ENCODE data around the gene EPB41.

DNA sequence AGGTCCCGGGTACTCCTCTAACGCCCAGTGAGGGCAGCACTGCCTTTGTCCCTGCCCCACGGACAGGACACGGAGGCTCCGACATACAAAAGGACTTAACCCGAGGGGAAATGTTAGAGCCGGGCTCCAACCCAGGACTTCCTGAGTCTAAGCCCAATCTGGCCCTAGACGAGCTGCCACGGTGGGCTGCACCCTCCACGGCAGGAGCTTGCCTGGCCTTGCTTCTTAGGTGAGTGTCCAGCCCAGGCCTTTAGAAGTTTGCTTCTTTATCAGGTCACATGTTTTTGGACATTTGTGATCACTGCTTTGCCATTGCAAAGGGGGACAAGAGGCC lies 220.3 kb downstream of the EPB41 start:
- TF ChIP-seq, protein P1, sequence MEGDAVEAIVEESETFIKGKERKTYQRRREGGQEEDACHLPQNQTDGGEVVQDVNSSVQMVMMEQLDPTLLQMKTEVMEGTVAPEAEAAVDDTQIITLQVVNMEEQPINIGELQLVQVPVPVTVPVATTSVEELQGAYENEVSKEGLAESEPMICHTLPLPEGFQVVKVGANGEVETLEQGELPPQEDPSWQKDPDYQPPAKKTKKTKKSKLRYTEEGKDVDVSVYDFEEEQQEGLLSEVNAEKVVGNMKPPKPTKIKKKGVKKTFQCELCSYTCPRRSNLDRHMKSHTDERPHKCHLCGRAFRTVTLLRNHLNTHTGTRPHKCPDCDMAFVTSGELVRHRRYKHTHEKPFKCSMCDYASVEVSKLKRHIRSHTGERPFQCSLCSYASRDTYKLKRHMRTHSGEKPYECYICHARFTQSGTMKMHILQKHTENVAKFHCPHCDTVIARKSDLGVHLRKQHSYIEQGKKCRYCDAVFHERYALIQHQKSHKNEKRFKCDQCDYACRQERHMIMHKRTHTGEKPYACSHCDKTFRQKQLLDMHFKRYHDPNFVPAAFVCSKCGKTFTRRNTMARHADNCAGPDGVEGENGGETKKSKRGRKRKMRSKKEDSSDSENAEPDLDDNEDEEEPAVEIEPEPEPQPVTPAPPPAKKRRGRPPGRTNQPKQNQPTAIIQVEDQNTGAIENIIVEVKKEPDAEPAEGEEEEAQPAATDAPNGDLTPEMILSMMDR (conservative IDR thresholded peaks at IDR 0.05; ENCODE audit: low read depth in 2 of 2), result no peak
- TF ChIP-seq, protein P2, sequence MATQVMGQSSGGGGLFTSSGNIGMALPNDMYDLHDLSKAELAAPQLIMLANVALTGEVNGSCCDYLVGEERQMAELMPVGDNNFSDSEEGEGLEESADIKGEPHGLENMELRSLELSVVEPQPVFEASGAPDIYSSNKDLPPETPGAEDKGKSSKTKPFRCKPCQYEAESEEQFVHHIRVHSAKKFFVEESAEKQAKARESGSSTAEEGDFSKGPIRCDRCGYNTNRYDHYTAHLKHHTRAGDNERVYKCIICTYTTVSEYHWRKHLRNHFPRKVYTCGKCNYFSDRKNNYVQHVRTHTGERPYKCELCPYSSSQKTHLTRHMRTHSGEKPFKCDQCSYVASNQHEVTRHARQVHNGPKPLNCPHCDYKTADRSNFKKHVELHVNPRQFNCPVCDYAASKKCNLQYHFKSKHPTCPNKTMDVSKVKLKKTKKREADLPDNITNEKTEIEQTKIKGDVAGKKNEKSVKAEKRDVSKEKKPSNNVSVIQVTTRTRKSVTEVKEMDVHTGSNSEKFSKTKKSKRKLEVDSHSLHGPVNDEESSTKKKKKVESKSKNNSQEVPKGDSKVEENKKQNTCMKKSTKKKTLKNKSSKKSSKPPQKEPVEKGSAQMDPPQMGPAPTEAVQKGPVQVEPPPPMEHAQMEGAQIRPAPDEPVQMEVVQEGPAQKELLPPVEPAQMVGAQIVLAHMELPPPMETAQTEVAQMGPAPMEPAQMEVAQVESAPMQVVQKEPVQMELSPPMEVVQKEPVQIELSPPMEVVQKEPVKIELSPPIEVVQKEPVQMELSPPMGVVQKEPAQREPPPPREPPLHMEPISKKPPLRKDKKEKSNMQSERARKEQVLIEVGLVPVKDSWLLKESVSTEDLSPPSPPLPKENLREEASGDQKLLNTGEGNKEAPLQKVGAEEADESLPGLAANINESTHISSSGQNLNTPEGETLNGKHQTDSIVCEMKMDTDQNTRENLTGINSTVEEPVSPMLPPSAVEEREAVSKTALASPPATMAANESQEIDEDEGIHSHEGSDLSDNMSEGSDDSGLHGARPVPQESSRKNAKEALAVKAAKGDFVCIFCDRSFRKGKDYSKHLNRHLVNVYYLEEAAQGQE (IDR thresholded peaks at IDR 0.05; ENCODE audit: unreplicated experiment), result no peak
- TF ChIP-seq EZH2 (IDR thresholded peaks at IDR 0.05; ENCODE audit: low read depth, unreplicated experiment) (no peak), EZH2phosphoT487 (IDR thresholded peaks at IDR 0.05; ENCODE audit: unreplicated experiment) (no peak), POLR2AphosphoS5 (IDR thresholded peaks at IDR 0.05; ENCODE audit: low read depth) (no peak), ZNF114 (CRISPR knock-in tag; IDR thresholded peaks at IDR 0.05) (no peak), ZNF331 (CRISPR knock-in tag; IDR thresholded peaks at IDR 0.05; ENCODE audit: low read depth) (no peak), CREB1 (CRISPR knock-in tag; IDR thresholded peaks at IDR 0.05; ENCODE audit: low read depth) (no peak), STAT1 (IDR thresholded peaks at IDR 0.05; ENCODE audit: unreplicated experiment) (no peak)
- TF ChIP-seq, protein P3, sequence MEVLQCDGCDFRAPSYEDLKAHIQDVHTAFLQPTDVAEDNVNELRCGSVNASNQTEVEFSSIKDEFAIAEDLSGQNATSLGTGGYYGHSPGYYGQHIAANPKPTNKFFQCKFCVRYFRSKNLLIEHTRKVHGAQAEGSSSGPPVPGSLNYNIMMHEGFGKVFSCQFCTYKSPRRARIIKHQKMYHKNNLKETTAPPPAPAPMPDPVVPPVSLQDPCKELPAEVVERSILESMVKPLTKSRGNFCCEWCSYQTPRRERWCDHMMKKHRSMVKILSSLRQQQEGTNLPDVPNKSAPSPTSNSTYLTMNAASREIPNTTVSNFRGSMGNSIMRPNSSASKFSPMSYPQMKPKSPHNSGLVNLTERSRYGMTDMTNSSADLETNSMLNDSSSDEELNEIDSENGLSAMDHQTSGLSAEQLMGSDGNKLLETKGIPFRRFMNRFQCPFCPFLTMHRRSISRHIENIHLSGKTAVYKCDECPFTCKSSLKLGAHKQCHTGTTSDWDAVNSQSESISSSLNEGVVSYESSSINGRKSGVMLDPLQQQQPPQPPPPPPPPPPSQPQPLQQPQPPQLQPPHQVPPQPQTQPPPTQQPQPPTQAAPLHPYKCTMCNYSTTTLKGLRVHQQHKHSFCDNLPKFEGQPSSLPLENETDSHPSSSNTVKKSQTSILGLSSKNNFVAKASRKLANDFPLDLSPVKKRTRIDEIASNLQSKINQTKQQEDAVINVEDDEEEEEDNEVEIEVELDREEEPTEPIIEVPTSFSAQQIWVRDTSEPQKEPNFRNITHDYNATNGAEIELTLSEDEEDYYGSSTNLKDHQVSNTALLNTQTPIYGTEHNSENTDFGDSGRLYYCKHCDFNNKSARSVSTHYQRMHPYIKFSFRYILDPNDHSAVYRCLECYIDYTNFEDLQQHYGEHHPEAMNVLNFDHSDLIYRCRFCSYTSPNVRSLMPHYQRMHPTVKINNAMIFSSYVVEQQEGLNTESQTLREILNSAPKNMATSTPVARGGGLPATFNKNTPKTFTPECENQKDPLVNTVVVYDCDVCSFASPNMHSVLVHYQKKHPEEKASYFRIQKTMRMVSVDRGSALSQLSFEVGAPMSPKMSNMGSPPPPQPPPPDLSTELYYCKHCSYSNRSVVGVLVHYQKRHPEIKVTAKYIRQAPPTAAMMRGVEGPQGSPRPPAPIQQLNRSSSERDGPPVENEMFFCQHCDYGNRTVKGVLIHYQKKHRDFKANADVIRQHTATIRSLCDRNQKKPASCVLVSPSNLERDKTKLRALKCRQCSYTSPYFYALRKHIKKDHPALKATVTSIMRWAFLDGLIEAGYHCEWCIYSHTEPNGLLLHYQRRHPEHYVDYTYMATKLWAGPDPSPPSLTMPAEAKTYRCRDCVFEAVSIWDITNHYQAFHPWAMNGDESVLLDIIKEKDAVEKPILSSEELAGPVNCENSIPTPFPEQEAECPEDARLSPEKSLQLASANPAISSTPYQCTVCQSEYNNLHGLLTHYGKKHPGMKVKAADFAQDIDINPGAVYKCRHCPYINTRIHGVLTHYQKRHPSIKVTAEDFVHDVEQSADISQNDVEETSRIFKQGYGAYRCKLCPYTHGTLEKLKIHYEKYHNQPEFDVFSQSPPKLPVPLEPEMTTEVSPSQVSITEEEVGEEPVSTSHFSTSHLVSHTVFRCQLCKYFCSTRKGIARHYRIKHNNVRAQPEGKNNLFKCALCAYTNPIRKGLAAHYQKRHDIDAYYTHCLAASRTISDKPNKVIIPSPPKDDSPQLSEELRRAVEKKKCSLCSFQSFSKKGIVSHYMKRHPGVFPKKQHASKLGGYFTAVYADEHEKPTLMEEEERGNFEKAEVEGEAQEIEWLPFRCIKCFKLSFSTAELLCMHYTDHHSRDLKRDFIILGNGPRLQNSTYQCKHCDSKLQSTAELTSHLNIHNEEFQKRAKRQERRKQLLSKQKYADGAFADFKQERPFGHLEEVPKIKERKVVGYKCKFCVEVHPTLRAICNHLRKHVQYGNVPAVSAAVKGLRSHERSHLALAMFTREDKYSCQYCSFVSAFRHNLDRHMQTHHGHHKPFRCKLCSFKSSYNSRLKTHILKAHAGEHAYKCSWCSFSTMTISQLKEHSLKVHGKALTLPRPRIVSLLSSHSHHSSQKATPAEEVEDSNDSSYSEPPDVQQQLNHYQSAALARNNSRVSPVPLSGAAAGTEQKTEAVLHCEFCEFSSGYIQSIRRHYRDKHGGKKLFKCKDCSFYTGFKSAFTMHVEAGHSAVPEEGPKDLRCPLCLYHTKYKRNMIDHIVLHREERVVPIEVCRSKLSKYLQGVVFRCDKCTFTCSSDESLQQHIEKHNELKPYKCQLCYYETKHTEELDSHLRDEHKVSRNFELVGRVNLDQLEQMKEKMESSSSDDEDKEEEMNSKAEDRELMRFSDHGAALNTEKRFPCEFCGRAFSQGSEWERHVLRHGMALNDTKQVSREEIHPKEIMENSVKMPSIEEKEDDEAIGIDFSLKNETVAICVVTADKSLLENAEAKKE (CRISPR knock-in tag; IDR thresholded peaks at IDR 0.05), result no peak
- TF ChIP-seq, protein P4, sequence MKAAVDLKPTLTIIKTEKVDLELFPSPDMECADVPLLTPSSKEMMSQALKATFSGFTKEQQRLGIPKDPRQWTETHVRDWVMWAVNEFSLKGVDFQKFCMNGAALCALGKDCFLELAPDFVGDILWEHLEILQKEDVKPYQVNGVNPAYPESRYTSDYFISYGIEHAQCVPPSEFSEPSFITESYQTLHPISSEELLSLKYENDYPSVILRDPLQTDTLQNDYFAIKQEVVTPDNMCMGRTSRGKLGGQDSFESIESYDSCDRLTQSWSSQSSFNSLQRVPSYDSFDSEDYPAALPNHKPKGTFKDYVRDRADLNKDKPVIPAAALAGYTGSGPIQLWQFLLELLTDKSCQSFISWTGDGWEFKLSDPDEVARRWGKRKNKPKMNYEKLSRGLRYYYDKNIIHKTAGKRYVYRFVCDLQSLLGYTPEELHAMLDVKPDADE (IDR thresholded peaks at IDR 0.05), result no peak
